Ectodermal cell (in vitro differentiated cells): ENCODE measurements around the gene KRT35.

ENCODE experiments used
- H3K27ac ChIP-seq: 2 replicates; pipeline ENCODE4 v1.7.0; 2013; ENCODE audit warnings: mild to moderate bottlenecking, low read depth, low read length; ENCODE audit not compliant: insufficient read depth, poor library complexity, severe bottlenecking
- H3K27me3 ChIP-seq: 2 replicates; pipeline ENCODE4 v1.7.0; 2013; ENCODE audit warnings: mild to moderate bottlenecking, low read length; ENCODE audit not compliant: insufficient read depth, control insufficient read depth, poor library complexity, severe bottlenecking
- H3K36me3 ChIP-seq: one replicate; pipeline ENCODE4 v1.7.0; 2013; ENCODE audit warnings: low read length; ENCODE audit not compliant: control insufficient read depth, insufficient read depth
- H3K4me1 ChIP-seq: one replicate; pipeline ENCODE4 v1.7.0; 2013; ENCODE audit warnings: low read length; ENCODE audit not compliant: control insufficient read depth, insufficient read depth
- H3K4me3 ChIP-seq: 2 replicates; pipeline ENCODE4 v1.7.0; 2013; ENCODE audit warnings: low read depth, low read length, control low read depth; ENCODE audit not compliant: insufficient read depth
- H3K9me3 ChIP-seq: 2 replicates; pipeline ENCODE4 v1.7.0; 2013; ENCODE audit warnings: mild to moderate bottlenecking, low read length, moderate library complexity; ENCODE audit not compliant: control insufficient read depth
- WGBS, 2 experiments: methylation state at CpG; one replicate each; pipeline ENCODE4 v1.1.7; 2013; ENCODE audit warnings: missing lambda C conversion rate in 2 of 2; 5-methylcytosine and 5-hydroxymethylcytosine counted together

The KRT35 gene

DNA sequence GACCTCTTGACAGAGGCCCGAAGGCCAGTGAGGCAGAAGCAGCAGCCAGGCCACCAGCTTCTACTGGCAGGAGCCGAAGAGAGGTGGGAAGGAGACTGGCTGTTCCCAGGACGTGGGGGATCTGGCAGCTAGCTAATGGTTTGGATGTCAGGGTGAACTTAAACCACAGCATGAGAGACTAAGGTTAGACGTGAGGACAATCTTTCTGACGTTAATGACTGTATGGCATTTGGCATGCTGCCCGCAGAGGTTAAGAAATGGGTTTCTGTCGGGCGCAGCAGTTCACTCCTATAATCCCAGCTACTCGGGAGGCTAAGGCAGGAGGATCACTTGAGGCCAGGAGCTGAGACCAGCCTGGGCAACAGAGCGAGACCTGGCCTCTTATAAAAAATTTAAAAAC, 30.8 kb upstream of the KRT35 start:
- Histone ChIP-seq H3K36me3 (no peaks in the 10 kb centered on the region), H3K27ac (no peak overlapping the region), H3K4me3 (no peak overlapping the region), H3K27me3 (no peaks in the 10 kb centered on the region), H3K4me1 (peaks cover 11% of the 10 kb centered on the region), H3K9me3 (no peaks in the 10 kb centered on the region)
- 92 to 93% methylated on average over 10 of the region's 10 CpGs for WGBS, 2 experiments

DNA sequence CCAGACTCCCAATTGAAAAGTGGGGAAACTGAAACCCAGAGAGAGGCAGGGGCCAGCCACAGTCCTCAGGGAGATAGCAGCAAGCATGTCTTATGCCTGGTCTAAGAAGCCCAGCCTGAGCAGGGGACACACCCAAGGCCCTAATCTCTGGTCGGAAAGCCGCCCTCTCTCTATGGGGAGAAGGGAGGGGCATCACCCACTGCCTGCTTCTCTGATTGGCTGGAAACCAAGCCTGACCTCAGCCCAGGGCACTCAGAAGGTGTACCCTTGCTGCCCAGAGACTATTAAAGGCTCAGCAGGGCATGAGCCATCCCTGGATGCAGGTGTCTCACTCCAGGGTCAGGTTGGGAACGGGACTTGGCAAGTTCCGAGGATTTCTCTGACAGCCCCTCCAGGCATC, 30.2 kb upstream of the KRT35 start:
- Histone ChIP-seq H3K9me3 (no peaks in the 10 kb centered on the region), H3K4me1 (peaks cover 11% of the 10 kb centered on the region), H3K4me3 (no peak overlapping the region), H3K27me3 (no peaks in the 10 kb centered on the region), H3K27ac (no peak overlapping the region), H3K36me3 (no peaks in the 10 kb centered on the region)
- 68 to 70% methylated on average over 4 of the region's 4 CpGs for WGBS, 2 experiments

DNA sequence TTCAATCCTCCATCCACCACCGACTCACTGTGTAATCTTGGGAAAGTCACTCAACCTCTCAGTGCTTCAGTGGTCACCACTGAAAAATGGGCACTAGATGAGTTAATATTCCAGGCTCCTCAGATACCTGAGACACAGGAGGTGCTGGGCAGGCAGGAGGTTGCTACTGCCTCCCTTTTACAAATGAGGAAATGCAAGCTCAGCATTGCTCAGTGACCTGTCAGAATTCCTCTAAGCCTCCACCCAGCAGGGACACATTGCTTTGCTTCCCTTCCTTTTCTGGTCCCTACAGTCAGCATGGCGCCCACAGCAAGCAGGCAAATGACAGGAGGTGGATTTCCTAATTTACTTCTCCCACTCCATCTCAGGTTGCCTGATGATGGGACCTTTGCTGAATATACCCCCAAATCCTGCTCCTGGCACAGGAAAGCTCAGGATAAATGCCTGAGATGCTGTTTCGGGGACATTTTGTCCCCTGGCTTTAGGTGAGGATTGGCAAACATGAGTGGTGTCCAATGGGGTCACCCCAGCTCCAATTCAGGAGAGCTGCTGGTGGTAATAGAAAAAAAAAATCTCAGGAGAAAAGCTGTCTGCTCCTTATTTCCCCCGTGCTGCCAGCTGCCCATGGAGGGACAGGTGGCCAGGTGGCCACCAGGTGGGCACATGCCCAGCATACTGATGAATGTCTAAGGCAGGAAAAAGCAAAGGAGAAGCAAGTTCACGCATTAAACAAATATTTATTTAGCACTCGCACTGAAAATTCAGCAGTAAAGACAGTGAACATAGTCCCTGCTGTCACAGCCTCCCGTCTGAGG, 29.5 kb upstream of the KRT35 start:
- H3K9me3 ChIP-seq: no peaks in the 10 kb centered on the region
- 85 to 90% methylated on average over 7 of the region's 7 CpGs for WGBS, 2 experiments
- no peaks in the 10 kb centered on the region for H3K27me3 ChIP-seq
- no peak overlapping the region for H3K4me3 ChIP-seq
- peaks cover 11% of the 10 kb centered on the region for H3K4me1 ChIP-seq
- no peaks in the 10 kb centered on the region for H3K36me3 ChIP-seq
- H3K27ac ChIP-seq: no peak overlapping the region

DNA sequence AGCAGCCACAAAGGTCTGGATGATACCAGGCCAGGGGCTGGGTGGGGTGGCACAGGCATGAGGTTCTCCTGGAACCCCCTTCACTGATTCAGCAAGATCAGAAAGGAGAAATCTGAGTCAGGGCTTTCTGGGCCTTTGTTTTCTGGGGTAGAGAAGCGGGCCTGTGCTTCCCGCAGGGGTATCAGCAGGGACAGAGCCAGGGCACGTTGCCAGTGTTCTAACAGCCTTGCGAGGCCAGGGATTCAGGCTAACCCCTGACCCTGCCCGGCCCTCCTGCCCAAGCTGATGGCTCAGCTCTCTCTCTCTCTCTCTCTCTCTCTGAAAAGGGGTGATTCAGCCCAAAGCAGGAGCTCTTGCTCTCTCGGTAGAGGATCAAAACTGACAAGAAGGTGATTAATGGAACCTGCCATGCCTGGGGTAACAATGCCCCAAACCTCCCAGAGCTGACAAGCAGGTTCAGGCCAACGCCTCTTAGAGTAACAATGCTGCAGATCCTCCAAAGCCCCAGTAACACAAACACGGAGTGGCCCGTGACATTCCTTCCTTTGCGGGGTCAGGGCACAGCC, 26.4 kb upstream of the KRT35 start:
- Histone ChIP-seq H3K36me3 (no peaks in the 10 kb centered on the region), H3K4me3 (no peak overlapping the region), H3K27ac (no peak overlapping the region), H3K27me3 (no peaks in the 10 kb centered on the region), H3K4me1 (peaks cover 11% of the 10 kb centered on the region), H3K9me3 (no peaks in the 10 kb centered on the region)
- 63% methylated on average over 10 of the region's 10 CpGs for WGBS, 2 experiments

DNA sequence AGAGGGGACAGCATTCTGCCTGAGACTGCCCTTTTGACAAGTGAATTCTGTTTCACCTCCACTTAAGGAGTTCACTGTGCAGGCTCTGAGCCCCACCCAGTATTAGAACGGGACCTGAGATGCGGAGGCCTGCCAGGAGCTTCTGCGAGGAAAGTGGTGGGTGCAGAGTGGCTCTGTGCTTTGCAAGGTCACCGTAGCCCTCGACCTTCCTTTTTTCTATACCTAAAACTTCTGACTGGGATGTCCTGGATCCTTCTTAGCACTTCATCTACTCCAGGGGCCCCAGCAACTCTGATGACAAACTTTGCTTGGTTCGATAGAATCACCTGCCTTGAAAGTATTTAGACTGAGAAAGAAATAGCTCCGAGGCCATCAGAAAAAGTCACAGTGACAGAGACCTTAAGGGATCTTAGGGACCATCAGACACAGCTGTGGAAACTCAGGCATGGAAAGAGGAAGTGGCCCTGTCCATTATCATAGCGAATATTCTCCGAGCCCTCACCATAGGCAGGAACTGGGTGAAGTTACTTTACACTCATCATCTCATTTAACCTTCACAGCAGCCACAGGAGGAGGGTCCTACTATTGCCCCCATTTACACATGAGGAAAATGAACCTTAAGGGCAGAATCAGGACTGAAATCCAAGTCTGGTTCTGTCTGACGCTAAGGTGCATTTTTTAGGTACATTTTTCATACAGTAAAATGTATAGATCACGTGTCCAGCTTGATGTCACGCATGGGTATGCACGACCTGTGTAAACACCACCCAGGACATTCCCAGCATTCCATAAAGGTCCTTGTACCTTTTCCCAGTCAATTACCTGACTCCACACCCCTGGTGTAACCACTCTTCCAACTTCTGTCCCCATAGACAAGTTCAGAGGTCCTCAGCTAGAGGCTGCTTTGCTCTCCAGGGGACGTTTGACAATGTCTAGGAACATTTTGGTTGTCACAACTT, 25.1 kb upstream of the KRT35 start:
- 89 to 94% methylated on average over 14 of the region's 14 CpGs for WGBS, 2 experiments
- Histone ChIP-seq H3K9me3 (no peaks in the 10 kb centered on the region), H3K27me3 (no peaks in the 10 kb centered on the region), H3K4me3 (no peak overlapping the region), H3K36me3 (no peaks in the 10 kb centered on the region), H3K27ac (no peak overlapping the region), H3K4me1 (peaks cover 14% of the 10 kb centered on the region)

DNA sequence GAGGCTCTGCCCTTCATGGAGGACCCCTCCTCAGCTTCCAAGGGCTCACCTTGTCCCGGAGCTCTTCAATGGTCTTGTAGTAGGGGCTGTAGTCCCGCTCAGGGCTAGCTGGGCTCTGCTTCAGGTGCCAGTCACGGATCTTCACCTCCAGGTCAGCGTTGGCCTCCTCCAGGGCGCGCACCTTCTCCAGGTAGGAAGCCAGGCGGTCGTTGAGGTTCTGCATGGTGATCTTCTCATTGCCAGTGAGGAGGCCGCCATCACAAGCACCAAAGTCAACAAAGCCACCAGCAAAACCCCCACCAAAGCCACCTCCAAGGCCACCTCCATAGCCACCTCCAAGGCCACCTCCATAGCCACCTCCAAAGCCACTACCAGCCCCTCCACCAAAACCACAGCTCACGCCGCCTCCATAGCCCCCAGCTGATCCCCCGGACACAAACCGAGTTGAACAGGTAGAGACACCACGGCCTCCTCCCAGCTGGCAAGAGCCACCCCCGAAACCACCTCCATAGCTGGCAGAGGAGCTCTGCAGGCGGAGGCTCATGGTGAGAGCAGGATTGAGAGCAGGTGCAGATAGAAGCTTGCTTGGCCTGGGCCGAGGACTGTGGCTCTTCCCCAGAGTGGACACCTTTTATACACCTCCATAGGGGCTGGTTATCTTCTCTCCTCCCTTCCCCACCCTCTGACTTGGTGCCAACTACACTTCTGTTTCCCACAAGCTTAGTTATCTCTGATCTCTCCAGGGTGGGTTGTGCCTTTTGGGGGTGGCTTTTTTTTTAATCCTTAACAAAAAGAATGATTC, 24.3 kb upstream of the KRT35 start, which contains the start of gene KRT13:
TSS of gene KRT13 (minus strand) at position 606 of the 802 bp plus-strand sequence. CDS start at position 544, 62 bp downstream.
- Histone ChIP-seq H3K4me3 (no peak within 1 kb of the TSS), H3K9me3 (no peaks in the 10 kb centered on the region), H3K27ac (no peak within 1 kb of the TSS), H3K27me3 (no peaks in the 10 kb centered on the region), H3K36me3 (no peaks in the 10 kb centered on the region), H3K4me1 (peaks cover 17% of the 10 kb centered on the region)
- 89% methylated on average over 17 of the region's 17 CpGs for WGBS, 2 experiments

DNA sequence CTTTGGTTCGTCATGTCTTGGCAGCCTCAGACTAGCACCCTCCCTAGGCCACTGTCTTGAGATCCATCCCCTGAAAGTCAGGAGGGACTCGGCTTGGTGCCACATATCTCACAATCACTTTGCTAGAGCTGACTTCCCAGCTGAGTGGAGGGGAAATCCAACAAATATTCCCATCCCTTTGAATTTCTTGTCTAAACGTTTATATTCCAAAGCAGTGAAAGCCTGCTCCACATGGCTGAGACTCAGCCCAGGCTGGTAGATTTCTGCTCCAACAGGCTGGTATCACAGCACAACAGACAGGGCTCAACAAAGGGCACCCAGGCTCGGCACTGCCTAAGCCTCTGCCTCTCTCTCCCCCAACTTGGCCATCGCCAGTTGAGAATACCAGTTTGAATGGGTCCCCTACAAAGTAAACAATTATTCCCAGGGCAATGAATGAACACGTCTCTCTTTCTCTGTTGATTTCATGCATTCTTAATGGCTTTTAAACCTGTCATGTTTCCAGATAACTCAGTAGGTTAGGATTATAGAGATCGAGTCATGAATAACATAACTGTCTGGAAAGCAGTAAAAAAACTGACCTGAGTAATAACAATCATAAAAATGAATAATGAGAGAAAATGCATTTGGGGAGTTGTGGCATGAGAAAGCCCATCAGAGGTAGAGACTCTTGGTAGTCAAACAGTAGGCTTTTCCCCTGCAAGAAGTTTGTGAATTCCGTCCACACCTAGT, 23.5 kb upstream of the KRT35 start:
- no peaks in the 10 kb centered on the region for H3K27me3 ChIP-seq
- no peak overlapping the region for H3K27ac ChIP-seq
- 90% methylated on average over 8 of the region's 8 CpGs for whole genome bisulfite sequencing, 2 experiments
- no peaks in the 10 kb centered on the region for H3K36me3 ChIP-seq
- H3K4me1 ChIP-seq: peaks cover 17% of the 10 kb centered on the region
- no peaks in the 10 kb centered on the region for H3K9me3 ChIP-seq
- H3K4me3 ChIP-seq: no peak overlapping the region

DNA sequence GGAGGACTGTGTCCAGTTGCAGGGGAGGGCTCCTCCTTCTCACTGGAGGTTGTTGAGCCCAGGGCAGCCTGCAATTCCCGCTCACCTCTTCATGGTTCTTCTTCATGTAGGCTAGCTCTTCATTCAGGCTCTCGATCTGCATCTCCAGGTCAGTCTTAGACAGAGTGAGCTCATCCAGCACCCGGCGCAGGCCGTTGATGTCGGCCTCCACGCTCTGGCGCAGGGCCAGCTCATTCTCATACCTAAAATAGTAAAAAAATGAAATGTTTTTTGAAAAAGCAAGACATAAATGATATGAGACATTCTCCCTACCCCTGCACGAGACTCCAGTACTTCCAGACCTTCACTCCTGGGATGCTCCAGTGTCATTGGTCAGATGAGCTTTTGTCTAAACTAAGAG, 22.3 kb upstream of the KRT35 start:
- H3K9me3 ChIP-seq: no peaks in the 10 kb centered on the region
- H3K4me1 ChIP-seq: peaks cover 17% of the 10 kb centered on the region
- H3K4me3 ChIP-seq: no peak overlapping the region
- WGBS, 2 experiments: 96% methylated on average over 7 of the region's 9 CpGs
- H3K27me3 ChIP-seq: no peaks in the 10 kb centered on the region
- no peak overlapping the region for H3K27ac ChIP-seq
- no peaks in the 10 kb centered on the region for H3K36me3 ChIP-seq
